ENCODE results near the gene TXNDC5.

The TXNDC5 gene

DNA sequence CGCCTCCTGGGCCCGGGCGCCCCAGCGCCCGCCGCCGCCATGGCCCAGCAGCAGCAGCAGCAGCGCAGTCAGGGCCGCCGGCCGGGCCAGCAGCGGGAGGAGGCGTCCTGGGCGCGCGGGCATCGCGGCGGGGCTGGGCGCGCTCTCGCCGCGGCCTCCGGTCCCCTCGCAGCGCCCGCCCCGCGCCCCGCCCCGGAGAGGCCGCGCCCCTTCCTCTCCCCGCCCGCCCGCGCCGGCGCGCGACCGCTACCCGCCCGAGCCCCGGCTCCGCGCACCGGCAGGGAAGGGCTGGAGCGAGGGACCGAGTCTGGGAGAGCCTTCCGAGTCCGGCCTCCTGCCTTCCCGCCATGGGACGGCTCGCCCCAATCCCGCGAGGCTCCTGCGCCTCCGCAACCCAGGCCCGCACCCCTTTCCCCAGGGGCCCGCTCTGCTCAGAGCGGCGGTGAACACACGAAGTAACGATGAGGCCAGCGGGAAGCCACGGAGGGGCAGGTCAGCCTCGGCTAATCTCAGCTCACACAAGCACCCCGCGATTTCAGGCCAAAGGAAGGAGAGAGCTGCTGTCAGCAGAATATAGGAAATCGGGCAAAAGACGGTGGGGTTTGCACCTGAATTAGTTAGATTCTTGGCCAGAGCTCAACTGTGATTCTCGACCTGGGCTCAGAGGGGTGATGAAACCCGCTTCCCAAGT is at the start of gene TXNDC5 (continued):
- TF ChIP-seq, protein P1, sequence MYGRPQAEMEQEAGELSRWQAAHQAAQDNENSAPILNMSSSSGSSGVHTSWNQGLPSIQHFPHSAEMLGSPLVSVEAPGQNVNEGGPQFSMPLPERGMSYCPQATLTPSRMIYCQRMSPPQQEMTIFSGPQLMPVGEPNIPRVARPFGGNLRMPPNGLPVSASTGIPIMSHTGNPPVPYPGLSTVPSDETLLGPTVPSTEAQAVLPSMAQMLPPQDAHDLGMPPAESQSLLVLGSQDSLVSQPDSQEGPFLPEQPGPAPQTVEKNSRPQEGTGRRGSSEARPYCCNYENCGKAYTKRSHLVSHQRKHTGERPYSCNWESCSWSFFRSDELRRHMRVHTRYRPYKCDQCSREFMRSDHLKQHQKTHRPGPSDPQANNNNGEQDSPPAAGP (tag by site-specific recombination; IDR thresholded peaks at IDR 0.05), result peak; percentile 35; the same call in 1 of the 2 replicates
- TF ChIP-seq MEIS1 (CRISPR knock-in tag; IDR thresholded peaks at IDR 0.05; ENCODE audit: borderline replicate concordance) (no peak; the same call in 1 of the 2 replicates), ZNF155 (tag by site-specific recombination; IDR thresholded peaks at IDR 0.05) (no peak), ZBTB7A (tag by site-specific recombination; IDR thresholded peaks at IDR 0.05; ENCODE audit: low read depth) (no peak), ZNF707 (tag by site-specific recombination; IDR thresholded peaks at IDR 0.05) (no peak), ZBTB20 (tag by site-specific recombination; IDR thresholded peaks at IDR 0.05) (peak; percentile 25; the same call in 1 of the 2 replicates), ZBTB21 (tag by site-specific recombination; IDR thresholded peaks at IDR 0.05) (no peak), ZNF302 (tag by site-specific recombination; IDR thresholded peaks at IDR 0.05; ENCODE audit: low read depth) (no peak), ZBTB1 (tag by site-specific recombination; IDR thresholded peaks at IDR 0.05) (no peak), ZBTB17 (tag by site-specific recombination; IDR thresholded peaks at IDR 0.05) (peak; percentile 63), ZNF138 (tag by site-specific recombination; IDR thresholded peaks at IDR 0.05; ENCODE audit: borderline replicate concordance) (no peak), ZNF266 (tag by site-specific recombination; IDR thresholded peaks at IDR 0.05; ENCODE audit: low read depth) (no peak), WT1 (tag by site-specific recombination; IDR thresholded peaks at IDR 0.05) (no peak), ZFP69B (tag by site-specific recombination; IDR thresholded peaks at IDR 0.05) (no peak), ZIC2 (tag by site-specific recombination; IDR thresholded peaks at IDR 0.05) (peak; percentile 43; the same call in 1 of the 2 replicates), FEZF1 (tag by site-specific recombination; IDR thresholded peaks at IDR 0.05) (no peak), ZNF776 (tag by site-specific recombination; IDR thresholded peaks at IDR 0.05; ENCODE audit: borderline replicate concordance) (no peak), ZBTB8A (tag by site-specific recombination; IDR thresholded peaks at IDR 0.05) (peak; percentile 77), ZBTB48 (tag by site-specific recombination; IDR thresholded peaks at IDR 0.05) (peak; percentile 77), ZFP3 (tag by site-specific recombination; IDR thresholded peaks at IDR 0.05; ENCODE audit: low read depth) (no peak), SP2 (tag by site-specific recombination; IDR thresholded peaks at IDR 0.05) (peak; percentile 43)
- TF ChIP-seq, protein P2, sequence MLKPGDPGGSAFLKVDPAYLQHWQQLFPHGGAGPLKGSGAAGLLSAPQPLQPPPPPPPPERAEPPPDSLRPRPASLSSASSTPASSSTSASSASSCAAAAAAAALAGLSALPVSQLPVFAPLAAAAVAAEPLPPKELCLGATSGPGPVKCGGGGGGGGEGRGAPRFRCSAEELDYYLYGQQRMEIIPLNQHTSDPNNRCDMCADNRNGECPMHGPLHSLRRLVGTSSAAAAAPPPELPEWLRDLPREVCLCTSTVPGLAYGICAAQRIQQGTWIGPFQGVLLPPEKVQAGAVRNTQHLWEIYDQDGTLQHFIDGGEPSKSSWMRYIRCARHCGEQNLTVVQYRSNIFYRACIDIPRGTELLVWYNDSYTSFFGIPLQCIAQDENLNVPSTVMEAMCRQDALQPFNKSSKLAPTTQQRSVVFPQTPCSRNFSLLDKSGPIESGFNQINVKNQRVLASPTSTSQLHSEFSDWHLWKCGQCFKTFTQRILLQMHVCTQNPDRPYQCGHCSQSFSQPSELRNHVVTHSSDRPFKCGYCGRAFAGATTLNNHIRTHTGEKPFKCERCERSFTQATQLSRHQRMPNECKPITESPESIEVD (tag by site-specific recombination; IDR thresholded peaks at IDR 0.05), result no peak
- TF ChIP-seq, protein P3, sequence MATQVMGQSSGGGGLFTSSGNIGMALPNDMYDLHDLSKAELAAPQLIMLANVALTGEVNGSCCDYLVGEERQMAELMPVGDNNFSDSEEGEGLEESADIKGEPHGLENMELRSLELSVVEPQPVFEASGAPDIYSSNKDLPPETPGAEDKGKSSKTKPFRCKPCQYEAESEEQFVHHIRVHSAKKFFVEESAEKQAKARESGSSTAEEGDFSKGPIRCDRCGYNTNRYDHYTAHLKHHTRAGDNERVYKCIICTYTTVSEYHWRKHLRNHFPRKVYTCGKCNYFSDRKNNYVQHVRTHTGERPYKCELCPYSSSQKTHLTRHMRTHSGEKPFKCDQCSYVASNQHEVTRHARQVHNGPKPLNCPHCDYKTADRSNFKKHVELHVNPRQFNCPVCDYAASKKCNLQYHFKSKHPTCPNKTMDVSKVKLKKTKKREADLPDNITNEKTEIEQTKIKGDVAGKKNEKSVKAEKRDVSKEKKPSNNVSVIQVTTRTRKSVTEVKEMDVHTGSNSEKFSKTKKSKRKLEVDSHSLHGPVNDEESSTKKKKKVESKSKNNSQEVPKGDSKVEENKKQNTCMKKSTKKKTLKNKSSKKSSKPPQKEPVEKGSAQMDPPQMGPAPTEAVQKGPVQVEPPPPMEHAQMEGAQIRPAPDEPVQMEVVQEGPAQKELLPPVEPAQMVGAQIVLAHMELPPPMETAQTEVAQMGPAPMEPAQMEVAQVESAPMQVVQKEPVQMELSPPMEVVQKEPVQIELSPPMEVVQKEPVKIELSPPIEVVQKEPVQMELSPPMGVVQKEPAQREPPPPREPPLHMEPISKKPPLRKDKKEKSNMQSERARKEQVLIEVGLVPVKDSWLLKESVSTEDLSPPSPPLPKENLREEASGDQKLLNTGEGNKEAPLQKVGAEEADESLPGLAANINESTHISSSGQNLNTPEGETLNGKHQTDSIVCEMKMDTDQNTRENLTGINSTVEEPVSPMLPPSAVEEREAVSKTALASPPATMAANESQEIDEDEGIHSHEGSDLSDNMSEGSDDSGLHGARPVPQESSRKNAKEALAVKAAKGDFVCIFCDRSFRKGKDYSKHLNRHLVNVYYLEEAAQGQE (tag by site-specific recombination; IDR thresholded peaks at IDR 0.05), result no peak
- TF ChIP-seq, protein P4, sequence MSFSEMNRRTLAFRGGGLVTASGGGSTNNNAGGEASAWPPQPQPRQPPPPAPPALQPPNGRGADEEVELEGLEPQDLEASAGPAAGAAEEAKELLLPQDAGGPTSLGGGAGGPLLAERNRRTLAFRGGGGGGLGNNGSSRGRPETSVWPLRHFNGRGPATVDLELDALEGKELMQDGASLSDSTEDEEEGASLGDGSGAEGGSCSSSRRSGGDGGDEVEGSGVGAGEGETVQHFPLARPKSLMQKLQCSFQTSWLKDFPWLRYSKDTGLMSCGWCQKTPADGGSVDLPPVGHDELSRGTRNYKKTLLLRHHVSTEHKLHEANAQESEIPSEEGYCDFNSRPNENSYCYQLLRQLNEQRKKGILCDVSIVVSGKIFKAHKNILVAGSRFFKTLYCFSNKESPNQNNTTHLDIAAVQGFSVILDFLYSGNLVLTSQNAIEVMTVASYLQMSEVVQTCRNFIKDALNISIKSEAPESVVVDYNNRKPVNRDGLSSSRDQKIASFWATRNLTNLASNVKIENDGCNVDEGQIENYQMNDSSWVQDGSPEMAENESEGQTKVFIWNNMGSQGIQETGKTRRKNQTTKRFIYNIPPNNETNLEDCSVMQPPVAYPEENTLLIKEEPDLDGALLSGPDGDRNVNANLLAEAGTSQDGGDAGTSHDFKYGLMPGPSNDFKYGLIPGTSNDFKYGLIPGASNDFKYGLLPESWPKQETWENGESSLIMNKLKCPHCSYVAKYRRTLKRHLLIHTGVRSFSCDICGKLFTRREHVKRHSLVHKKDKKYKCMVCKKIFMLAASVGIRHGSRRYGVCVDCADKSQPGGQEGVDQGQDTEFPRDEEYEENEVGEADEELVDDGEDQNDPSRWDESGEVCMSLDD (tag by site-specific recombination; IDR thresholded peaks at IDR 0.05), result peak; percentile 65
- TF ChIP-seq, protein P5, sequence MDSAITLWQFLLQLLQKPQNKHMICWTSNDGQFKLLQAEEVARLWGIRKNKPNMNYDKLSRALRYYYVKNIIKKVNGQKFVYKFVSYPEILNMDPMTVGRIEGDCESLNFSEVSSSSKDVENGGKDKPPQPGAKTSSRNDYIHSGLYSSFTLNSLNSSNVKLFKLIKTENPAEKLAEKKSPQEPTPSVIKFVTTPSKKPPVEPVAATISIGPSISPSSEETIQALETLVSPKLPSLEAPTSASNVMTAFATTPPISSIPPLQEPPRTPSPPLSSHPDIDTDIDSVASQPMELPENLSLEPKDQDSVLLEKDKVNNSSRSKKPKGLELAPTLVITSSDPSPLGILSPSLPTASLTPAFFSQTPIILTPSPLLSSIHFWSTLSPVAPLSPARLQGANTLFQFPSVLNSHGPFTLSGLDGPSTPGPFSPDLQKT (IDR thresholded peaks at IDR 0.05; ENCODE audit: borderline replicate concordance, low read depth, low read length), result no peak
- TF ChIP-seq, protein P6, sequence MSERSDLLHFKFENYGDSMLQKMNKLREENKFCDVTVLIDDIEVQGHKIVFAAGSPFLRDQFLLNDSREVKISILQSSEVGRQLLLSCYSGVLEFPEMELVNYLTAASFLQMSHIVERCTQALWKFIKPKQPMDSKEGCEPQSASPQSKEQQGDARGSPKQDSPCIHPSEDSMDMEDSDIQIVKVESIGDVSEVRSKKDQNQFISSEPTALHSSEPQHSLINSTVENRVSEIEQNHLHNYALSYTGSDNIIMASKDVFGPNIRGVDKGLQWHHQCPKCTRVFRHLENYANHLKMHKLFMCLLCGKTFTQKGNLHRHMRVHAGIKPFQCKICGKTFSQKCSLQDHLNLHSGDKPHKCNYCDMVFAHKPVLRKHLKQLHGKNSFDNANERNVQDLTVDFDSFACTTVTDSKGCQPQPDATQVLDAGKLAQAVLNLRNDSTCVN (tag by site-specific recombination; optimal IDR thresholded peaks at IDR 0.05), result peak; percentile 79
- TF ChIP-seq, protein P7, sequence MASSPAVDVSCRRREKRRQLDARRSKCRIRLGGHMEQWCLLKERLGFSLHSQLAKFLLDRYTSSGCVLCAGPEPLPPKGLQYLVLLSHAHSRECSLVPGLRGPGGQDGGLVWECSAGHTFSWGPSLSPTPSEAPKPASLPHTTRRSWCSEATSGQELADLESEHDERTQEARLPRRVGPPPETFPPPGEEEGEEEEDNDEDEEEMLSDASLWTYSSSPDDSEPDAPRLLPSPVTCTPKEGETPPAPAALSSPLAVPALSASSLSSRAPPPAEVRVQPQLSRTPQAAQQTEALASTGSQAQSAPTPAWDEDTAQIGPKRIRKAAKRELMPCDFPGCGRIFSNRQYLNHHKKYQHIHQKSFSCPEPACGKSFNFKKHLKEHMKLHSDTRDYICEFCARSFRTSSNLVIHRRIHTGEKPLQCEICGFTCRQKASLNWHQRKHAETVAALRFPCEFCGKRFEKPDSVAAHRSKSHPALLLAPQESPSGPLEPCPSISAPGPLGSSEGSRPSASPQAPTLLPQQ (tag by site-specific recombination; IDR thresholded peaks at IDR 0.05), result peak; percentile 41; the same call in 1 of the 2 replicates

Data from HEK293 (cell line).